Measurements from ENCODE around the gene LHPP. TPM values are rescaled to one million over a fixed set of nuclear protein-coding genes. Genes with fewer than 3 reads are reported as not detected.

Gene LHPP
- total RNA-seq, 1 donor from 2014 or later, result 7.6 TPM

DNA sequence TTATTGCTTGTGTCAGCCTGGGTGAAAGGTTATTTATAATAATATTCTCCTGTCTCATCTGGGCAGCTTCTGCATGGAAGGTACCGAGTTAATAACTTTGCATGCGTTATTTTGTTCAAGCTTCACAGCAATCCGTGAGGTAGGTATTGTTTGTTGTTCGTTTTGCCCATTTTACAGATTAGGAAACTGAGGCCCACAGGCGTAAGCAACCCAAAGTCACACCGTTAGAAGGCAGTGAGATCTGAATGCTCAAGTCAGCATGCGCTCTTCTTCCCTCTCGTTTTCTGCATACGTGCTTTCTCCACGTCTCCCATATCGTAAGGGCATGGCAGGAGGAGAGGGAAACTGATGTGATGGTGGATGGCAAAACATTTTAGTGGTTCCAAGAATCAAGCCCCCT is 34.1 kb downstream of the LHPP start:
- no peak for DNase-seq (ENCODE audit: extremely low read depth, low read depth, low spot score)

DNA sequence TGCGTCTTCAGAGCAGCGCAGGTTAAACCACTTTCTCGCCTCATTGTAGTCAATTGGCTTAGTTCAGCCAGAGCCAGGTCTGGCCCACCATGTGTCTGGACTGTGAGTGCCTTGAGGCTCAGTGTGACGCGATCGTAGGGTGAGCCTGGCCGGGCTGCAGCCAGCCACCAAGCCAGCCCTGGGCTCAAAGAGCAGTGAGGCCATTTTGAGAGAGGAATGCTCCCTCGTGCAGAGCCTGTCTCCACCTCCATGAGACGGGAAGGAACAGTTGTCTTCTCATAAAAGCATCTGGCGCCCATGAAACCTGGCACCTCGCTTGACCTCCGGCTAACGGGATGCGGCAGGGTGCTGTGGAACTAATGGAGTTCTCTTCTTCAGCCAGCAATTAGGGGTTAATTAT is 34.5 kb downstream of the LHPP start:
- DNase-seq (ENCODE audit: extremely low read depth, low read depth, low spot score), result no peak

GRCh38 chr10:124496620-124497019 is 35.0 kb downstream of the LHPP start:
- no peak for DNase-seq (ENCODE audit: extremely low read depth, low read depth, low spot score)

DNA sequence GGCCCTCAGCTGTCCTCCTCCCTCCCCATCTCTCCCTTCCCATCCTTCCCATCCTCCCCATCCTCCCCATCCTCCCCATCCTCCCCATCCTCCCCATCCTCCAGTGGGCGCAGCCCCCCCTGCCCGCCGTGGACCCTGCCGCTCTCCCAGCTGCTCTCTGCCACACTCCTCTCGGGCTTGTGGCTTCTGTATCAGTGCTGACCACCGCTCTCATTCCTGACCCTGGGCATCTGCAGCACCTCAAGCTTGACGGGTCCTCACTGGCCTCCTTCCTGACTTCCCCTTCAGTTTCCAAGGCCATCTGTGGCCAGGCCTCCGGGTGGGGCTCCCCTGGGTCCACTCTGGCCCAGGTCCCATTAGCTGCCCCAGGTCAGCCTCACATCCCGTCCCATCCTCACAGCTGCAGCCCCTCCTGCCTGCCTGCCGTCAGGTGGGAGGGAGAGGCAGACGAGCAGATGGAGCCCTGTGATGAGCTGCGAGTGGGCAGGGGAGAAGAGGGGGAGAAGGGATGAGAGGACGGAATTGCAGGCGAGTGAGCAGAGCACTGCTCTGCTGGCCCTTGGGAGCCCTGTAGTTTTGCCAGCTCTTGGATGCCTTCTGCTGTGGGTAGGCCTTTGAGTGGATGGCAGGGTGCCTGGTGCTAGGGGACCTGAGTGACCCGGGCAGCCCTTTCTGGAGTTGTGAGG is 35.7 kb downstream of the LHPP start:
- no peak for DNase-seq (ENCODE audit: extremely low read depth, low read depth, low spot score)

GRCh38 chr10:124498056-124498455 is 36.4 kb downstream of the LHPP start:
- DNase-seq (ENCODE audit: extremely low read depth, low read depth, low spot score), result no peak

DNA sequence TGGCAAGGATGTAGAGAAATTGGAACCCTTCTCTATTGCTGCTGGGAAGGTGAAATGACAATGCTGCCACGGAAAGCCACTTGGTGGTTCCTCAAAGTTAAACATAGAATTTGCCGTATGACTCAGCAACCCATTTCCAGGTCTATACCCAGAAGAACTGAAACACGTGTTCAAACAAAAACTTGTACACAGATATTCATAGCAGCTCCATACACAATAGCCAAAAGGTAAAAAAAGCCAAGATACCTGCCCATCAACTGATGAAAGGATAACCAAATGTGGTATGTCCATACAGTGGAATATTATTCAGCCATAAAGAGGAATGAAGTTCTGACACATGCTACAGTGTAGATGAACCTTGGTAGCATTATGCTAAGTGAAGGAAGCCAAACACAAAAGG is 39.1 kb downstream of the LHPP start:
- no peak for DNase-seq (ENCODE audit: extremely low read depth, low read depth, low spot score)

DNA sequence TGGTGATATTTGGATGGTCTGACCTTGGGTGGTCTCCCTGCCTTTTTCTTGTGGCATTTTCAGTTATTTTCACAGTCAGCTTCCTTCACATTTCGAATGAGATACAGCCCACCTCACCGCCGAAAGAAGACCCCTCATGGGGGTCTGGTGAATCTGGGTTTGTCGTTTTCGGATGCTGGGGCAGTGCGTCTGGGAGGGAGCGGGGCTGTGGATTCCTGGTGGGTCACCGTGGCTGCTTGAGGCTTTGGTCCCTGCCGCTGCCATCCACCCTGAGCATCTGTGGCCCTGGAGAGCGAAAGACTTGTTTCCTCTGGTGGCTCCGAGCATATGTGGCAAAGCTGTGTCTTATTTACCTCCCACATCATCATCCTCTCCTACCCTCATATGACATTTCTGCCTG is 43.1 kb downstream of the LHPP start:
- no peak for DNase-seq (ENCODE audit: extremely low read depth, low read depth, low spot score)

GRCh38 chr10:124505279-124505678 is 43.7 kb downstream of the LHPP start:
- DNase-seq (ENCODE audit: extremely low read depth, low read depth, low spot score), result no peak

GRCh38 chr10:124508070-124508667 is 46.5 kb downstream of the LHPP start:
- no peak for DNase-seq (ENCODE audit: extremely low read depth, low read depth, low spot score)

DNA sequence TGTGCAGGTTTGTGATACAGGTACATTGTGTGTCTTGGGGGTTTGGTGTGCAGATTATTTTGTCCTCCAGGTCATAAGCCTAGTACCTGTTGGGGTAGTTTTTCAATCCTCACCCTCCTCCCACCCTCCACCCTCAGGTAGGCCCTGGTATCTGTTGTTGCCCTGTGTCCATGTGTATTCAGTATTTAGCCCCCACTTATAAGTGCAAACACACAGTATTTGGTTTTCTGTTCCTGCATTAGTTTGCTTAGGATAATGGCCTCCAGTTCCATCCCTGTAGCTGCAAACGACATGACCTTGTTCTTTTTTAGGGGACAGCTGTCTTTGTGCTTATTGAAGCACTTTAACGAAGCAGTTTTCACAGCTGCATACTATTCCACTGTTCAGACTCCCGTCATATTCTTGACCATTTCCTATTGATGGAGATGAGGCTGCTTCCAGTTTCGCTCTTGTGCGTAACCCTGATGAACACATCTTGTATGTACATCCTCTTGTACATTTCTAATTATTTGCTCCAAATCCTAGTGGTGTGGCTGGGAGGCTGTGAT is 47.4 kb downstream of the LHPP start:
- DNase-seq (ENCODE audit: extremely low read depth, low read depth, low spot score), result no peak

GRCh38 chr10:124509880-124510632 is 48.4 kb downstream of the LHPP start:
- no peak for DNase-seq (ENCODE audit: extremely low read depth, low read depth, low spot score)

DNA sequence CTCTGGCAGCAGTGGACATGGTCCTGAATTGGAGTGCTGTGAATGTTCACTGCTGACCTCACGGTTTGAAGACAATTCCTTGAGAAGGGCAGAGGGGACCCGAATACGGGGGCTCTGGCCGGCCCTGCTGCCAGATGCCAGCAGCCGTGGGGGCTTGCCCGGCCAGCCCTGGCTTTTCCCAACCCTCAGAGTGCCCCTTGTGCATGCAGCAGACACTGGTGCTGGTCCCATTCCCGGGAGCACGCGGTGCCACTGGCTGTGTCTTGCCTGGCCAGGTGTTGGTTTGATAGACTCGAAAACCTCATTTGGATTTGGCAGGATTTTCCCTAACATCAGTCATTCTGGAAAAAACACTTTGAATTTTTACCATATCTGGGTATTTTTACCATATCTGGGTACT is 49.1 kb downstream of the LHPP start:
- DNase-seq (ENCODE audit: extremely low read depth, low read depth, low spot score), result no peak

GRCh38 chr10:124511205-124512039 is 49.8 kb downstream of the LHPP start:
- no peak for DNase-seq (ENCODE audit: extremely low read depth, low read depth, low spot score)

GRCh38 chr10:124512040-124512428 is 50.4 kb downstream of the LHPP start:
- DNase-seq (ENCODE audit: extremely low read depth, low read depth, low spot score), result no peak

DNA sequence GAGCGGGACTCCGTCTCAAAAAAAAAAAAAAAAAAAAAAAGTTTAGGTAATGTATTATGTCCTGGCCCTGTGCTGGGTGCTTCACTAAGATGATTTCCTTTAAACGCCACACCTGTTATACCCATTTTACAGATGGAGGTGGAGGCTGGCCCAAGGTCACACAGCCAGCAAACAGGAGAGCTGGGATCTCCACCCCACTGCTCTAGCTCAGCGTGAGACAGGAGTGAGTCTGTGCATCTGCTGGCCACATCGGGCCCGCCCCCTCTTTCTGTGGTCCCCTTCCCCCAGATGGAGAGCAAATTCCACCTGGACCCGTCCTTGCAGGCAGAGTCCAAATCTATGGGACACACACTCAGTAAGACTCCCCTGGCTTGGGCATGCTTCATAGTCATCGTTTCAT is 51.0 kb downstream of the LHPP start:
- DNase-seq (ENCODE audit: extremely low read depth, low read depth, low spot score), result no peak

DNA sequence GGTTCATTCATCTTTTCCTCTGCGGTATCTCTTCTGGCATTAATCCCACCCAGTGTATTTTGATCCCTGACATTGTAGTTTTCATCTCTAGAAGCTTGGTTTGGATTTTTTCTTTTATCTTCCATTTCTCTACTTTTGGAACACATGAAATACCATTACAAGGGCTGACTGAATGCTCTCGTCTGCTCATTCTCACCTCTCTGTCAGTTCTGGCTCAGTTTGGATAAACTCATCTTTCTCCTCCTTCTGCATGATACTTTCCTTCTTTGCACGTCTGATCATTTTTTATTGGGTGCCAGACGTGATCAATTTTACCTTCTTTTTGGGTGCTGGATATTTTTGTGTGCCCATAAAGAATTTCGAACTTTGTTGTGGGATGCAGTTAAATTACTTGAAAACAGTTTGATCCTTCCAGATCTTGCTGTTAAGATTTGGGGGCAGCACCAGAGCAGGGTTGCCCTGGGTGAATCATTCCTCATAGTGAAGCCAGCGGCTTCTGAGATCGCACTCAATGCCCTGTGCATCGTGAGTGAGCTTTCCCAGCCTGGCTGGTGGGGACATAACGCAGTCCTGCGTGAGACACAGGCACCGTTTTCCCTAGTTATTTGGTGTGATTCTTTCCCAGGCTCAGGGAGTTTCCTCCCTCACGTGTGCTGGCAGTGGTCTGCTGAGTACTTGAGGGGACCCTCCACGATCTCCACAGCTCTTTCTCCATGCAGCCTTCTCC is 53.8 kb downstream of the LHPP start:
- DNase-seq (ENCODE audit: extremely low read depth, low read depth, low spot score), result no peak

- no peak for DNase-seq (ENCODE audit: extremely low read depth, low read depth, low spot score)
These were observed 54.6 kb downstream of the LHPP start for GRCh38 chr10:124516181-124516580.

DNA sequence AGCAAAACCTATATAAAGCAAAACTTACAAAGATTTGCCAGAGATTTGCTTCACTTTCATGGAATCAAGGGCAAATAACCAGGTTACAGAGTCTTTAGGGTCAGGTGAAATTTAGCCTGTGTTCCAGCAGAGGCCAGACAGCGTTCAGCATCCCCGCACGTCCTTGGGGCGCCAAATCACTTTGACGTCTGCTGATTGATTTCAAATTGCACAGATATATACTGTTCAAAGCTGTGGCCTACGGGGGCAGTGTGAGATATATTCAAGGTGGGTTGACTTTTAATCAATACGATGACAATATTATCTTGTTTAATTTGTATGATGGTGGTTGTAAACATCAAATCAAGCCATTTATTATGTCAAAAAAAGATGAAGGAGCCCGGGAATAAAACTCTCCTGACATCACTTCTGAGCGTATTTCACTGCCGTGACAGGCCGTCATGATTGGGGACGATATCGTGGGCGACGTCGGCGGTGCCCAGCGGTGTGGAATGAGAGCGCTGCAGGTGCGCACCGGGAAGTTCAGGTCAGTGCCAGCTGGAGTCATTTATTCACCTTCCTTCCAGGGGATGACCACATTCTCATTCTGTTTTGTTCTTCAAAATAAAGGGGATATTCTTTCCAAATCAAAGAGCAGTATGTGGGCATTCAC is 55.2 kb downstream of the LHPP start:
- no peak for DNase-seq (ENCODE audit: extremely low read depth, low read depth, low spot score)

GRCh38 chr10:124517461-124517860 is 55.8 kb downstream of the LHPP start:
- DNase-seq (ENCODE audit: extremely low read depth, low read depth, low spot score), result no peak

DNA sequence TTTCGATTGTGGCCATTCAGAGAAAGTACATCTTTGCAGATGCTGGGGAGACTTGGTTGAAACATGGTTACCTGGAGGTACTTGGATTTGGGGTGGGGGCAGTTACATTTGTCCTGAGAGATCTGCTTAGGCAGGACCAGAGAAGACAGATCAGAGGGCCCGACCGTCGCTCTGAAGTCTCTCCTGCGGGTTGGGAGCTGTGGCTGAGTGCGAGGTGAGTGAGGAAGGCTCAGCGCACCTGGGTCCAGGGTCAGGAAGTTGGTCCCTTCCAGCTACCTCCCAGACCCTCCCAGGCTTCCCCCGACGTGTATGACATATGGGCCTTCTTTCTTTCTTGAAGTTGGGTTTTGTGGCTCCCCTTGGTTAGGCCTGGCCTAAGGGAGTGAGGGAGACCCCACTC is 56.3 kb downstream of the LHPP start:
- DNase-seq (ENCODE audit: extremely low read depth, low read depth, low spot score), result no peak
